NCI-H2107 treated with DMSO at 0.1 percent for 48 hours (cell line): ENCODE results near the gene NECTIN4.

Source experiments
- DNase-seq: peaks from one replicate; lab custom pipeline; 2025; ENCODE audit not compliant: unreplicated experiment; lab: John Stamatoyannopoulos, UW

The NECTIN4 gene

DNA sequence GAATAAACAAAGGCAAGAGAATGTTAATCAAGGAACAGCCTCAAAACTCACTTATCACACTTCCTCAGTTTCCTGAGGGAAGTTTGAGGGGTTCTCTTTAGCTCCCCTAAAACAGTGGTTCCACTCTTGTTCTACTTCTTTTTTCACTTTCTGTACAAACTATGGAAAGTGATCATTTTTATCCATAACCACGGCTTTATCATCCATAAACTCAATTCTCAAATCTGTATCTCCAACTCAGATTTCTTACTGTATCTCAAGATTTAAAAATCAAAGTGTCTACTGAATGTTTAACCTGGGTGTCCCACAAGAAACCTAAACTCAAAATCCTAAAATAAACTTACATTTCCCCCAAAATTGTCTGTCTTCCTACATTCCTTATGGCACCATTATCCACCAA lies 24.6 kb upstream of the NECTIN4 start:
- DNase-seq, result no peak

GRCh38 chr1:161111527-161111926 lies 22.2 kb upstream of the NECTIN4 start:
- no peak for DNase-seq

- no peak for DNase-seq
Observed at GRCh38 chr1:161111117-161111516, 21.8 kb upstream of the NECTIN4 start.

GRCh38 chr1:161106431-161106830 lies 17.1 kb upstream of the NECTIN4 start:
- no peak for DNase-seq

GRCh38 chr1:161100556-161100955 lies 11.2 kb upstream of the NECTIN4 start:
- no peak for DNase-seq

- no peak for DNase-seq
Observed at GRCh38 chr1:161099090-161099802, 9.9 kb upstream of the NECTIN4 start.

DNA sequence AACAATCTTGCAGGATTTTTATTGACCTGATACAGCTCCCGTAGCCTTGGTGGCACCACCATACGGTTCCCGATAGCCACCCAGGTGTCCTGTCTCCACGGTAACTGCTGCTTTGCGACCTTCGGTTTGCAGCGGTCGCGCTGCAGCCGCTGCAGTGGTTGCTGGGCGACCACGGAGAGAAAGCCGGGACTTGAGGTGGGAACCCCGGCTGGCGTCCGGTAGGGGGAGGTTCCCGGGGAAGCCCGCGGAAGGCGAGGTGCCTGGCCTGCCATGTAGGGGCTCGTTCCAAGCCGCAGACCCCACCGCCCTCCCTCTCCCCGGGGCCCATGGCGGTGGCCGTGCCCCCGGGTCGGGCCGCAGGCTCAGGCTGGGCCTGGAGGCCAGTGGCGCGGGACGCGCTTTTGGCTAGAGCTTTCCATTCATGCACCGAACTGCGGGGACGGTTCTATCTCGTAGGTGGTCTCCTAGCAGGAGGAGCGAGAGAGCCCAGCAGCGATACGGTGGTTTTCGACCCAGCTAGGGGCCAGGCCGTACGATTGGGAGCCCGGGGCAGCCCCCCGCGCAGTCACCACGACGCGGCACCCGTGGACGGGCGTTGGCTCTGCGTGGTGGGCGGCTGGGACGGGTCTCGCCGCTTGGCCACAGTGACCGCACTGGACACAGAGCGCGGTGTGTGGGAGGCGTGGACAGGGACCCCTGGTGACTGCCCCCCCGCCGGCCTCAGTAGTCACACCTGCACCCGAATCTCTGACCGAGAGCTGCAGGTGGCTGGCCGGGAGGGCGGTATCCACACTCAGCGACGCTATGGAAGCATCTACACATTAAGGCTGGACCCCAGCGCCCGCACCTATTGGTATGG lies 9.1 kb upstream of the NECTIN4 start, which contains the start of gene KLHDC9:
Gene KLHDC9, plus strand, starts transcription at position 152 of the 859 bp plus-strand sequence. Its CDS starts 175 bp downstream, at position 327.
- DNase-seq, result peak; percentile 85

- no peak for DNase-seq
Observed at GRCh38 chr1:161096530-161096929, 7.2 kb upstream of the NECTIN4 start.

DNA sequence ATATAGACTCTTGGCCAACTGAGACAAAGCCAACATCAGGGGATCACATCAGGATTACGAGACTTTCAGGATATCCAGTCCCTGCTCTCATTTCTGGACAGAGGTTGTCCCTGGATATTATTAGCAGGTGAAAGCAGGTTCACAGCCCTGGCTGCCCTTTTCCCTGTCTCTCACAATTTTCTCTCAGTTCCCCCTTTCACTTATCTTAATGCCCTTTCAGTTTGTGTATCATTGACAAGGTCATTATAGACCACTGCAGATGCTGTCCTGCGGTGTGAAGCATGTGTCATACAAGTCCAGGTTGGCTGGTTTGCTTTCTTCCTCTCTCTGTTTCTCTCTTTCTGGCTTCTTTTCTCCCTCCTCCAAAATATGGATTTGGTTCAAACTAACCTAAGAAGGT lies 6.7 kb upstream of the NECTIN4 start:
- no peak for DNase-seq

GRCh38 chr1:161095230-161095629 lies 5.9 kb upstream of the NECTIN4 start:
- no peak for DNase-seq

GRCh38 chr1:161094481-161094880 lies 5.1 kb upstream of the NECTIN4 start:
- no peak for DNase-seq

DNA sequence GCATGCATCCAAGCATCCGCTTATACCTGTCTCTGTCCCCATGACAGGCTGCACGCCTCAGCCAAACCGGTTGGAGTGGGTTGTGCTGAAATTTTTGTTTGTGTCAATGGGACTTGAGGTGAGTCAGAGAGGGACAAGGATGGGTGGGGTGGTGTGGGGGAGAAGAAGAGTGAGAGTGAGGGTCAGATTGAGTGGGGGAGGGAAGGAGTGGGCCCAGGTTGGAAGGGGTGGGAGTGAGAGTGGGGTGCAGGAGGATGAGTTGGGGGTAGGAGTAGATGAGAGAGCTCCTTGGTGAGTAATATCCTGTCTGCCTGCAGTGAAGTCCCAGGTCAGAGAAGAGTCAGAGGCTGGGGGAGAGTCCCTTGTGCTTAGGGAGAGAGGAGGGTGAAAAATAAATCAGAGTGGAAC lies 3.3 kb upstream of the NECTIN4 start:
- no peak for DNase-seq

- no peak for DNase-seq
Observed at GRCh38 chr1:161091796-161092507, 2.6 kb upstream of the NECTIN4 start.

- DNase-seq, result no peak
Observed at GRCh38 chr1:161091093-161091492, 1.7 kb upstream of the NECTIN4 start.

GRCh38 chr1:161090617-161091016 lies 1.3 kb upstream of the NECTIN4 start:
- no peak for DNase-seq

DNA sequence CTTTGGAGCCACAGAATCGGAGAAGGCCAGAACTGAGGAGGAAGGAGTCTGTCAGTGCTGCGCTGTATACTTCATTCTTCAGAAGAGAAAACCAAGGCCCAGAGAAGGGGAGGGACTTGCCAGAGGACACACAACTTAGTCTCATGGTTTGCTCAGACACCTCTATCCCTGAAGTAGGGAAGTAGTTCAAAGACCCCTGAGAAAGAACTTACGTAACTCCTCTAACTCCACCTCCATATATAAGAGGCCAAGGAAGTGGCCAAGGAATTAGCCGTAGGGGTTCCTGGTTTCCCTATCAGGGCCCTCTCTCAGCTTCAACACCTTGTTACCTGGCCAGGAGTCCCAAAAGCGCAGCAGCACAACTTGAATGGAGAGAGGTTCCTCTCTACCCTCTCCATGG lies 580 bp upstream of the NECTIN4 start:
- no peak for DNase-seq

- no peak for DNase-seq
Observed at GRCh38 chr1:161088587-161089110, 709 bp downstream of the NECTIN4 start.

- DNase-seq, result no peak
Observed at GRCh38 chr1:161086457-161086856, 2.9 kb downstream of the NECTIN4 start.

DNA sequence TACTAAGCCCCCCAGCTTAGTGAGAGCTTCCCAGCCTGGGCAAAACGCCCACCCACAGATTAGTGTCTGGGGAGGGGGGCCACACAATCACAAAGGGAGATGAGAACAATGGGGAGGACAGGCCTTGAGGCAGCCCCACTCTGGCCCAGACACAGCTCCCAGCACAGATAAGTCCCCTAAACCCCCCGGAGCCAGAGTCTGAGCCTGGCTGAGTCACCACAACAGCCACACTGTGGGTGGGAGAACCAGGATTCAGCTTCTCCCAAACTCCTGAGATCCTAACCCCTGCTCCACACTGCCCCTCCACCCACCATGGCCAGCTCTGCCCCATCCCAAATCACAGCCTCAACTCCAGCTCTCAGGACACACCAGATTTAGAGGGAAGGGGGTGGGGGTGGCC lies 4.2 kb downstream of the NECTIN4 start:
- DNase-seq, result no peak

GRCh38 chr1:161084597-161084988 lies 4.8 kb downstream of the NECTIN4 start:
- DNase-seq, result no peak
